Kidney (tissue), 14 donors: Measurements from ENCODE around the gene C1QL1. TPM values are rescaled to one million over a fixed set of nuclear protein-coding genes. Genes with fewer than 3 reads are reported as not detected.

Experiments
- DNase-seq, 5 donors: peaks; one replicate each; pipeline ENCODE4 v3.0.0-alpha.2; 2013 to 2020
- FAIRE-seq: peaks from 2 replicates; lab custom pipeline; 2012; peaks lifted over from hg19 to GRCh38; lab: Jason Lieb, UNC
- H3K27ac ChIP-seq, 2 donors: one replicate each; pipeline ENCODE4 v1.7.0; 2013; ENCODE audit warnings: low read depth in 2 of 2, low read length in 2 of 2, inconsistent platforms in 1 of 2
- H3K27me3 ChIP-seq: one replicate; pipeline ENCODE4 v1.7.1; 2013; ENCODE audit warnings: low read length, inconsistent platforms; ENCODE audit not compliant: control insufficient read depth, insufficient read depth
- H3K36me3 ChIP-seq, 3 donors: one replicate each; pipeline versions ENCODE4 v1.7.0 to v1.7.1; 2013; ENCODE audit warnings: low read length in 3 of 3, control low read depth in 1 of 3, inconsistent platforms in 1 of 3; ENCODE audit not compliant: insufficient read depth in 3 of 3, control insufficient read depth in 2 of 3
- H3K4me1 ChIP-seq, 3 donors: one replicate each; pipeline versions ENCODE4 v1.7.0 to v1.7.1; 2013; ENCODE audit warnings: low read length in 3 of 3, inconsistent platforms in 1 of 3, low read depth in 1 of 3; ENCODE audit not compliant: control insufficient read depth in 2 of 3, insufficient read depth in 2 of 3
- H3K4me3 ChIP-seq, 3 donors: one replicate each; pipeline versions ENCODE4 v1.7.0 to v1.8.1; 2013; ENCODE audit warnings: low read length in 3 of 3, control low read depth in 1 of 3, inconsistent platforms in 1 of 3
- H3K9ac ChIP-seq, 3 donors: one replicate each; pipeline versions ENCODE4 v1.7.0 to v1.7.1; 2013; ENCODE audit warnings: low read length in 3 of 3, control low read depth in 1 of 3, inconsistent platforms in 1 of 3
- H3K9me3 ChIP-seq, 3 donors: one replicate each; pipeline versions ENCODE4 v1.7.0 to v1.7.1; 2013; ENCODE audit warnings: low read length in 3 of 3, control low read depth in 1 of 3, inconsistent platforms in 1 of 3; ENCODE audit not compliant: control insufficient read depth in 2 of 3, insufficient read depth in 1 of 3
- intact Hi-C: fragments of 100-400 bp; cut with DNase I; formaldehyde crosslinking; loops from one replicate; pipeline ENCODE4 v1.11.1; 2022
- polyA plus RNA-seq: library from polyadenylated mRNA; stranded (reverse); fragments of 350-450 nt; fragmentation: Illumina TruSeq; extraction: RNeasy Lipid Tissue Mini Kit (QIAGEN cat#74804); gene quantifications from one replicate; pipeline ENCODE4 v1.2.3, GENCODE V29; 2014; ENCODE audit warnings: low read depth, low replicate concordance; ENCODE audit not compliant: insufficient read depth
- total RNA-seq: library from RNA; stranded (reverse); fragmentation: NEBNext Ultra II Directional; extraction: Animal tissue kit (Norgen Biotek cat#: 25700); gene quantifications from one replicate; pipeline ENCODE4 v1.2.1, GENCODE V29; 2021
- TF ChIP-seq, protein P1 (sequence below): IDR thresholded peaks from 3 replicates; pipeline ENCODE4 v1.5.1; 2012; ENCODE audit warnings: mild to moderate bottlenecking, moderate library complexity, borderline replicate concordance; ENCODE audit not compliant: insufficient read depth; ENCODE audit errors: extremely low read depth
- donor health status: control.
- donor health status: control.
- donor health status: control.
- donor health status: control.
- donor health status: control.
- donor health status: DM: yes; HTN: yes; CAD: no.
- donor health status: Normal renal cell carcinoma (clear cell type).

Gene C1QL1
- total and polyA plus RNA-seq, 2 donors from 2014 or later = 0.76 to 25.4 TPM

DNA sequence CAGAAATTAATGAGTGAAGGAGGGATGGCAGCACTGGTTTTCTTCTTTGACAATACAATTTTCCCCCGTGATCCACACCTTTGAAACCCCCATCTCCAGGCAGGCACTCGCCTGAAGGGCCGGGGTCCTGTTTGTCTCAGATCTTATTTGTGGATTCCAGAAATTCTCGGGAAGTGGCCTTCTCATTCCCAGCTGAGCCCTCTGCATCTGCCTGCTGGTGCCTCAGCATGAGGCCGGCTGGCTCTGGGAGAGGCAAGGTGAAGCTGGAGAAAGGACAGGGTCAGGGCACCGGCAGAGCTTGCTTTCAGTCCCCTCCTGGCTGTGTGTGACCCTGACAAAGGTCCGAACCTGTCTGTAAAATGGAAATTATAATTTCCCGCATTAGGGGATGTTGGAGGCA lies 35.8 kb upstream of the C1QL1 start:
- Histone ChIP-seq H3K4me3 (no peak overlapping the region), H3K27ac (no peak overlapping the region), H3K27me3 (no peaks in the 10 kb centered on the region), H3K36me3 (no peaks in the 10 kb centered on the region), H3K9me3 (peaks cover 0 to 6% (median 0%) of the 10 kb centered on the region in 3 donors), H3K4me1 (no peaks in the 10 kb centered on the region), H3K9ac (no peak overlapping the region)
- TF ChIP-seq, protein P1, sequence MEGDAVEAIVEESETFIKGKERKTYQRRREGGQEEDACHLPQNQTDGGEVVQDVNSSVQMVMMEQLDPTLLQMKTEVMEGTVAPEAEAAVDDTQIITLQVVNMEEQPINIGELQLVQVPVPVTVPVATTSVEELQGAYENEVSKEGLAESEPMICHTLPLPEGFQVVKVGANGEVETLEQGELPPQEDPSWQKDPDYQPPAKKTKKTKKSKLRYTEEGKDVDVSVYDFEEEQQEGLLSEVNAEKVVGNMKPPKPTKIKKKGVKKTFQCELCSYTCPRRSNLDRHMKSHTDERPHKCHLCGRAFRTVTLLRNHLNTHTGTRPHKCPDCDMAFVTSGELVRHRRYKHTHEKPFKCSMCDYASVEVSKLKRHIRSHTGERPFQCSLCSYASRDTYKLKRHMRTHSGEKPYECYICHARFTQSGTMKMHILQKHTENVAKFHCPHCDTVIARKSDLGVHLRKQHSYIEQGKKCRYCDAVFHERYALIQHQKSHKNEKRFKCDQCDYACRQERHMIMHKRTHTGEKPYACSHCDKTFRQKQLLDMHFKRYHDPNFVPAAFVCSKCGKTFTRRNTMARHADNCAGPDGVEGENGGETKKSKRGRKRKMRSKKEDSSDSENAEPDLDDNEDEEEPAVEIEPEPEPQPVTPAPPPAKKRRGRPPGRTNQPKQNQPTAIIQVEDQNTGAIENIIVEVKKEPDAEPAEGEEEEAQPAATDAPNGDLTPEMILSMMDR = no peak
- DNase-seq = no peak
- intact Hi-C loops = no loop called here
- no peak for FAIRE-seq

DNA sequence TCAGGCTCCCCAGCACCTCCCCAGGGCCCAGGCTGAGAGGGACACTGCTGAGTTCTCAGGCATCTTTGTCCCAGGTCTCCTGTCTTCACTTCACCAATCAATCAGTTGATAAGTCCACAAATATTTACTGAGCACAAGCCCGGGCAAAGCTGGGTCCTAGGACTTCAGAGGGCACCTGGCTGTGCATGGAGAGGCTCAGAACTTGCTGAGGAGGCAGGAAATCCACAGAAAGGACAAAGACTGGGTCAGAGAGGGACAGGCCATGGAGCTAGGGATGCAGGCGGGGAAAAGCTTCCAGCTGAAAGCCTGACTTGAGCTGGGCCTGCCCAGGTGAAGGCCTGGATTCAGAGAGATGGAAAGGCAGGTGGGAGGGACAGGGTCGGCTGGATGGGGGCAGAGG lies 33.2 kb upstream of the C1QL1 start:
- TF ChIP-seq, protein P1 = no peak
- H3K27ac ChIP-seq = no peak overlapping the region
- no peaks in the 10 kb centered on the region for H3K36me3 ChIP-seq
- H3K27me3 ChIP-seq = no peaks in the 10 kb centered on the region
- no peak for FAIRE-seq
- H3K9ac ChIP-seq = no peak overlapping the region
- no peak overlapping the region for H3K4me3 ChIP-seq
- peaks cover 0 to 6% (median 0%) of the 10 kb centered on the region in 3 donors for H3K9me3 ChIP-seq
- intact Hi-C loops = no loop called here
- DNase-seq = no peak
- no peaks in the 10 kb centered on the region for H3K4me1 ChIP-seq

DNA sequence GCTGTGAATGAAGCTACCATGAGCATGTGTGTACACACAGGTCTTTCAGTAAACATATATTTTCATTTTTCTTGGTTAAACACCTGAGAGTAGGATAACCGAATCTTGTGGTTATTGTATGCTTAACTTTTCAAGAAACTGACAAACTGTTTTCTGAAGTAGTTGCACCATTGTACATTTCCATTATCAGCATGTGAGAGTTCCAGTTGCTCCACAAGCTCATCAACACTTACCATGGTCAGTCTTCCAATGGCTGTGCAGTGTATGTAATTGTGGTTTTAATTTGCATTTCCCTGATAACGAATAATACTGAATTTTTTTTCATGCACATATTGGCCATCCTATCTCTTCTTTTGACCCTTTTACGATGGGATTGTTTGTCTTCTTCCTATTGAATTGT lies 31.3 kb upstream of the C1QL1 start:
- TF ChIP-seq, protein P1 = no peak
- DNase-seq (no peak), FAIRE-seq (no peak)
- Histone ChIP-seq H3K4me3 (no peak overlapping the region), H3K36me3 (no peaks in the 10 kb centered on the region), H3K9ac (no peak overlapping the region), H3K27ac (no peak overlapping the region), H3K9me3 (peaks cover 0 to 6% (median 0%) of the 10 kb centered on the region in 3 donors), H3K27me3 (no peaks in the 10 kb centered on the region), H3K4me1 (no peaks in the 10 kb centered on the region)
- intact Hi-C loops = no loop called here

DNA sequence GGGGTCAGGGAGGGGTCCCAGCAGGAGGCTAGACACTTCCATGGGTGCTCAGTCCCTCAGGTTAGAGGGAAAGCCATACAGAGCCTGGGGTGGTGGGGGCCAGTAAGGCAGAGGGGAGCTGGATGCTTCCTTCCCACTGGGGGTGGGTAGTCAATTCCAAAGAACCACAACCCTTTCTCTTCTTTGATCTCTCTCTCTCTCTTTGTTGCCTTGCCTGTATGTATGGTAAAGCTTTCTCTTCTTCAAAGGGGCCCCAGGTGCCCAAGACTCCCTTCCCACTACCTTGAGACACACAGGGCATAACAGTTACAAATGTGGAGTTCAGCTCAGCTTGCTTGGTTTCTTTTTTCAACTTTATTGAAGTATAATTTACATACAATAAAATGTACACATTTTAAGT lies 30.5 kb upstream of the C1QL1 start:
- intact Hi-C loops = no loop called here
- H3K4me3 ChIP-seq = no peak overlapping the region

More for the DNA sequence above, 30.5 kb upstream of the C1QL1 start:
- H3K27ac ChIP-seq = no peak overlapping the region
- peaks cover 0 to 6% (median 0%) of the 10 kb centered on the region in 3 donors for H3K9me3 ChIP-seq
- FAIRE-seq (no peak), DNase-seq (no peak)
- no peak overlapping the region for H3K9ac ChIP-seq
- H3K36me3 ChIP-seq = no peaks in the 10 kb centered on the region
- H3K27me3 ChIP-seq = no peaks in the 10 kb centered on the region
- H3K4me1 ChIP-seq = no peaks in the 10 kb centered on the region
- TF ChIP-seq, protein P1 = no peak
